ENCODE data around the gene WNT4. TPM values are rescaled to one million over a fixed set of nuclear protein-coding genes. Genes with fewer than 3 reads are reported as not detected.

Gene WNT4
- polyA plus RNA-seq, 2 of the 4 experiments (the other 2 are of a cell fraction): 0.23 to 0.62 TPM

GRCh38 chr1:22158654-22159053, 15.8 kb upstream of the WNT4 start:
- Histone ChIP-seq H3K4me3 (no peak overlapping the region), H3K4me1 (no peaks in the 10 kb centered on the region), H3K27ac (no peak overlapping the region), H3K9me3 (no peaks in the 10 kb centered on the region), H3K4me2 (no peak overlapping the region)
- no peak for FAIRE-seq
- 50% methylated on average over 4 of the region's 4 CpGs for WGBS (ENCODE audit: missing lambda C conversion rate)
- CTCF ChIA-PET: no interaction called here
- no peak for DNase-seq (ENCODE audit: low read depth in 1 of 2, low spot score in 1 of 2)
- TF ChIP-seq POLR2AphosphoS2 (conservative IDR thresholded peaks at IDR 0.05; ENCODE audit: low read length) (no peak), FOSL2 (IDR thresholded peaks at IDR 0.05) (no peak), FOSL2 (CRISPR knock-in tag; IDR thresholded peaks at IDR 0.05) (no peak), NPAS2 (CRISPR knock-in tag; IDR thresholded peaks at IDR 0.05; ENCODE audit: borderline replicate concordance) (no peak), PHF8 (IDR thresholded peaks at IDR 0.05; ENCODE audit: borderline replicate concordance, low read depth) (no peak), SREBF2 (IDR thresholded peaks at IDR 0.05) (no peak), ZFP36 (IDR thresholded peaks at IDR 0.05; ENCODE audit: borderline replicate concordance, partially characterized antibody) (no peak), CEBPB (IDR thresholded peaks at IDR 0.05) (no peak), CBX2 (IDR thresholded peaks at IDR 0.05; ENCODE audit: borderline replicate concordance, low read depth) (no peak), RCOR1 (IDR thresholded peaks at IDR 0.05; ENCODE audit: low read depth, low read length) (no peak), ZC3H11A (IDR thresholded peaks at IDR 0.05) (no peak), ZSCAN20 (CRISPR knock-in tag; IDR thresholded peaks at IDR 0.05) (no peak), HEYL (CRISPR knock-in tag; IDR thresholded peaks at IDR 0.05) (no peak), CBX8 (IDR thresholded peaks at IDR 0.05) (no peak), FOXS1 (CRISPR knock-in tag; IDR thresholded peaks at IDR 0.05) (no peak), KDM5A (IDR thresholded peaks at IDR 0.05) (no peak), HMGXB4 (CRISPR knock-in tag; IDR thresholded peaks at IDR 0.05; ENCODE audit: borderline replicate concordance) (no peak), GATA3 (IDR thresholded peaks at IDR 0.05; ENCODE audit: borderline replicate concordance) (no peak)
- TF ChIP-seq, protein P1, sequence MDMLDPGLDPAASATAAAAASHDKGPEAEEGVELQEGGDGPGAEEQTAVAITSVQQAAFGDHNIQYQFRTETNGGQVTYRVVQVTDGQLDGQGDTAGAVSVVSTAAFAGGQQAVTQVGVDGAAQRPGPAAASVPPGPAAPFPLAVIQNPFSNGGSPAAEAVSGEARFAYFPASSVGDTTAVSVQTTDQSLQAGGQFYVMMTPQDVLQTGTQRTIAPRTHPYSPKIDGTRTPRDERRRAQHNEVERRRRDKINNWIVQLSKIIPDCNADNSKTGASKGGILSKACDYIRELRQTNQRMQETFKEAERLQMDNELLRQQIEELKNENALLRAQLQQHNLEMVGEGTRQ (IDR thresholded peaks at IDR 0.05): no peak
- TF ChIP-seq, protein P2, sequence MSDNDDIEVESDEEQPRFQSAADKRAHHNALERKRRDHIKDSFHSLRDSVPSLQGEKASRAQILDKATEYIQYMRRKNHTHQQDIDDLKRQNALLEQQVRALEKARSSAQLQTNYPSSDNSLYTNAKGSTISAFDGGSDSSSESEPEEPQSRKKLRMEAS (IDR thresholded peaks at IDR 0.05): no peak
- ATAC-seq: no peak
- POLR2A ChIA-PET: no interaction called here

DNA sequence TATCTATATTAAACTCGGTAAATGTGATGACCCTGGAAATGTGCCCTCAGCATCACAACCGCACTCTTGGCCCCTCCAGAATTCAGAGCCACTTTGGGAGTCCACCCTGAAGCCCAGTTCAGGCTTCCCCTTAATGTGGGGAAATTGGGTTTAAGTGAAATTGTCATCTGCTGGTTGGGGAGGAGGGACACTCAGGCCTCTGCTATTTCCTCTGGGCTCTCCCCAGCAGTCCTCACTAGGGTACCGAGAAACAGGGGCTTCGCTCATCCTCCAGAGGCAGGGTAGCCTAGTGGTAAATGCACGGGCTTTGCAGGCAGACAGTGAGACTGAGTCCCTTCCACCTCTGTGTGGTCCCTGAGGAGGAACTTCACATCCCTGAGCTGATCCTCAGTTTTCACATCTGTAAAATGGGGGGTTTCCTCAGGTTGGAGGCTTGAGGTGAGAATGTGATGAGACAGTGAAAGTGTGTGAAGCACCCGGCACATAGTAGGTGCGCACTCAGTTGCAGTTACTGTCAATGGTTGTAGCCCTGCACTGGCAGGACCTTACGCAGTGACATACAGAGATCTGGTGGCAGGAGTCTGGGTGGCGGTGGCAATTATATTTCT, 14.6 kb upstream of the WNT4 start:
- Histone ChIP-seq H3K9me3 (no peaks in the 10 kb centered on the region), H3K4me2 (no peak overlapping the region), H3K4me1 (no peaks in the 10 kb centered on the region), H3K4me3 (no peak overlapping the region), H3K27ac (no peak overlapping the region)
- WGBS (ENCODE audit: missing lambda C conversion rate): 69% methylated on average over 7 of the region's 9 CpGs
- FAIRE-seq (no peak), ATAC-seq (no peak), DNase-seq (ENCODE audit: low read depth in 1 of 2, low spot score in 1 of 2) (no peak)
- ChIA-PET CTCF (no interaction called here), POLR2A (no interaction called here)
- no peak for TF ChIP-seq CHD4 (IDR thresholded peaks at IDR 0.05; ENCODE audit: borderline replicate concordance)
- TF ChIP-seq ZSCAN20 (CRISPR knock-in tag; IDR thresholded peaks at IDR 0.05): no peak
- TF ChIP-seq HOXB13 (CRISPR knock-in tag; IDR thresholded peaks at IDR 0.05; ENCODE audit: low read depth): no peak
- no peak for TF ChIP-seq HES2 (IDR thresholded peaks at IDR 0.05)
- TF ChIP-seq, protein P3, sequence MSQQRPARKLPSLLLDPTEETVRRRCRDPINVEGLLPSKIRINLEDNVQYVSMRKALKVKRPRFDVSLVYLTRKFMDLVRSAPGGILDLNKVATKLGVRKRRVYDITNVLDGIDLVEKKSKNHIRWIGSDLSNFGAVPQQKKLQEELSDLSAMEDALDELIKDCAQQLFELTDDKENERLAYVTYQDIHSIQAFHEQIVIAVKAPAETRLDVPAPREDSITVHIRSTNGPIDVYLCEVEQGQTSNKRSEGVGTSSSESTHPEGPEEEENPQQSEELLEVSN (IDR thresholded peaks at IDR 0.05; ENCODE audit: borderline replicate concordance, low read depth): no peak
- no peak for TF ChIP-seq EP300 (IDR thresholded peaks at IDR 0.05)
- TF ChIP-seq HOXB5 (CRISPR knock-in tag; IDR thresholded peaks at IDR 0.05): no peak
- TF ChIP-seq BCL3 (IDR thresholded peaks at IDR 0.05): no peak
- TF ChIP-seq, protein P1 (IDR thresholded peaks at IDR 0.05): no peak
- TF ChIP-seq SMC3 (IDR thresholded peaks at IDR 0.05): no peak
- no peak for TF ChIP-seq POLR2A (IDR thresholded peaks at IDR 0.05; ENCODE audit: low read length)
- no peak for TF ChIP-seq CHD2 (IDR thresholded peaks at IDR 0.05; ENCODE audit: low read length, partially characterized antibody)
- no peak for TF ChIP-seq ZC3H11A (IDR thresholded peaks at IDR 0.05)
- no peak for TF ChIP-seq MAFK (IDR thresholded peaks at IDR 0.05; ENCODE audit: partially characterized antibody)
- no peak for TF ChIP-seq RAD21 (conservative IDR thresholded peaks at IDR 0.05 in 1 of 2, IDR thresholded peaks at IDR 0.05 in 1 of 2)
- TF ChIP-seq ATOH8 (CRISPR knock-in tag; IDR thresholded peaks at IDR 0.05; ENCODE audit: low read depth): no peak
- no peak for TF ChIP-seq FOSL2 (IDR thresholded peaks at IDR 0.05)
- no peak for TF ChIP-seq FOSL2 (CRISPR knock-in tag; IDR thresholded peaks at IDR 0.05)
- no peak for TF ChIP-seq SREBF2 (IDR thresholded peaks at IDR 0.05)
- TF ChIP-seq HEYL (CRISPR knock-in tag; IDR thresholded peaks at IDR 0.05): no peak

Data from A549 (cell line).